Activated T-cell treated with anti-CD3 and anti-CD28 coated beads for 1 hour (primary cell): Measurements from ENCODE around the gene CDKN2D.

ENCODE experiments used
- DNase-seq: peaks from one replicate; pipeline ENCODE4 v3.0.0-alpha.2; 2020; ENCODE audit warnings: low read depth

CDKN2D gene

DNA sequence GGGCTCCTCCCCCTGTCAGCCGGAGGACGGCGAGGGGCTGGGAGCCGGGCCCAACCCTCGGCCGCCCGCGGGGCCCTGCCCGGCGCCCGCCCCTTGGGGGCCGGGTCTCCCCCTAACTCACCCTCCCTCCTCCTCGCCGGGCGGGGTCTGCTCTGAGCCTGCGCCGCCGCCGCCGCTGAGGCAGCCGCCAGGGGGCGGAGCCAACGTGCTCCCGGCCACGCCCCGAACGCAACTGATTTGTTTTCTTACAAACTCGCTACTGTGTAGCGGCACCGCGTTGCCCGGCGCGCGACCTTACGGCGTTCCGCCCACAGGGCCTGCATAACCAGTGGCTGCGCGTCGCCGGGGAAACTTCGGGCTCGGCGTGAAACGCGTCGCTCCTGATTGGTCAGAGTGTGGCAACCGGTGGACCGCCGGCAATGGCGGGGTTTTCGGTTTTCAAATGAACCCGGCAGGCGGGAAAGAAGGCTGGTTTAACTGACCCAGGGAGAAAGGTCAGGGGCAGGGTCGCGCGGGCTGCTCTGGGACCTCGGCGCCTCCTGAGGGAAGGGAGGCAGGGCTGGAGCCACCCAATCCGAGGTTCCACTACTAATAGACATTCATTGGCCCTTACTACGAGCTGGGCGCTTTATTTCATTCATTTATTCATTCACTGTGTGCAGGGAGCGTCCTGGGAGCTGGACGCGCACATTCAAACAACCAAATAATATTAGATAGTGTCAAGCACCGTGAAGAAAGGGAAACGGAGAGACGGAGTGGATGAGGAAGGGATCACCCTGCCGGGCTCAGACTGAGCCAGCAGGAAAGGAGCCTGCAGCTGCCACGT lies at the start of gene CDKN2D:
CDKN2D (minus strand) TSS at position 154 of the 826 bp plus-strand sequence. CDS start 326 bp downstream, outside the sequence.
- peak; percentile 98 for DNase-seq

DNA sequence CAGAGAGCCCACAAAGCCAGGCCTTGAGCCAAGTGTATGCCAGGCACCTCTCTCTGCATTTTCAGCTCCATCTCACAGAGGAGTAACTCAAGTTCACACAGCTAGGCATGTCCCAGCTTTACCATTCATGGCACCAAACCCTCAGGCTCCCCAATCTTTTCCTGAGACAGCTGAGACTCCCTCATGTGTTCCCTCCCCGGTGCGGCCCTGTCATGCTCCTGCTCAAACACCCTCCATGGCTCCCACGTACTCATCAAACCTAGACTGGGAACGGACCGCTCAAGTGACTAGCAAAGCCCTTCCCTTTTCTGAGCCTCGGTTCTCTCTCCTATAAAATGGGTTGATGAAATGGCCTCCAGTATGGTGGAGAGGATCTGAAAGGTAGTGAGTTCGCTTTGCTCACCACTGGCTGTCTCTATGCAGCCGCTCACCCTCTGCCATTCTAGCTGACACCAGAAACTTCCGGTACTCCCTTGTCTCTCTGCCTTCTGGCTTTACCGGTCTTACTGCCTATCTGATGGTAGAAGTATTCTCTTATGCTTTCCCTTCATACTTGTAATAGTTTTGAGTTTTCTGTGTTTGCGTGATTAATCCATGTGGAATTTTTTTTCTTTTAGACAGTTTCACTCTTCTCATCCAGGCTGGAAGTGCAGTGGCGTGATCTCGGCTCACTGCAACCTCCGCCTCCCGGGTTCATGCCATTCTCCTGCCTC lies 48.8 kb upstream of the CDKN2D start:
- no peak for DNase-seq

DNA sequence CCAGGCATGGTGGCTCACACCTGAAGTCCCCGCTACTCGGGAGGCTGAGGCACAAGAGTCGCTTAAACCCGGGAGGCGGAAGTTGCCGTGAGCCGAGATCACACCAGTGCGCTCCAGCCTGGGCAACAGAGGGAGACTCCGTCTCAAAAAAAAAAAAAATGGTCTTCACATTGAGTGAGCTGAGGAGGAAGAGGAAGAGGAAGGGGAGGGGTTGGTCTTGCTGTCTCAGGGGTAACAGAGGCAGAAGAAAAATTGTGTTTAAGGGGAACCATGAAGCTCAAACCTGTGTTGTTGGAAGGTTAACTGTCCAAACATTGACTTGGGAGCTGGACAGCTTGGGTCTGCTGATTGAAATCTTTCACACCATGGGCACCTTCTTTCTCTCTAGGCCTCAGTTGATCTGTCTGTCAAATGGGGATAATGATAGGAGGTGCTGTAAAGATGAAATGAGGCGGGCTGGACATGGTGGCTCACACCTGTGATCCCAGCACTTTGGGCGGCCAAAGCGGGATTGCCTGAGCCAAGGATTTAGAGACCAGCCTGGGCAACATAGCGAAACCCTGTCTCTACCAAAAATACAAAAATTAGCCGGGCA lies 46.7 kb upstream of the CDKN2D start:
- DNase-seq = no peak

DNA sequence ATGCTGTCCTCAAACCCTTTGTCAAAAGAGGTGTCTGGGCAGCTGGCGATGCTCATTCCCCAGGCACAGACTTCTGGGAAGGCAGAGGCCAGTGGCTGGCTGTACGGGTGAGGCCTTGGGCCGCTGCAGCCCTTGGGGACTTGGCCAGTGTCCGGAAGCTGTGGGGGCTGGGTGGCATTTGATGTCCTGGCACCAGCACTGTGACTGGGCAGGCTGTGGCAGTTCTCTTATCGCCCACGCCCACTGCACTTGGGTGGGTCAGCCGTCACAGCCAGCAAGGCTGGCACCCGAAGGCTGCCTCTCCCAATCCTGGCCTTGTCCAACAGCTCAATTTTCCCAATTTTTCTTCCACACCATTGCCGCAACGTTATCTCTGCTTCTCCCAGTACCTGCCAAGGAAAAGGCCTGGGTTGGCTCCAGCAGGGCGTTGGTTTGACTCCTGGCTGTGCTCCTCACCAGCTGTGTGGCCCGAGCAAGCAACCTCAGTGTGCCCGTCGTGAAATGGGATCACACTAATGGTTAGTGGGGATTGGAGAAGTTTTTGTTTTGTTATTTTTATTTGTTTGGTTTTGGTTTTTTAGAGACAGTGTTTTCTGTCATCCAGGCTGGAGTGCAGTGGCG lies 43.8 kb upstream of the CDKN2D start:
- DNase-seq = no peak

DNA sequence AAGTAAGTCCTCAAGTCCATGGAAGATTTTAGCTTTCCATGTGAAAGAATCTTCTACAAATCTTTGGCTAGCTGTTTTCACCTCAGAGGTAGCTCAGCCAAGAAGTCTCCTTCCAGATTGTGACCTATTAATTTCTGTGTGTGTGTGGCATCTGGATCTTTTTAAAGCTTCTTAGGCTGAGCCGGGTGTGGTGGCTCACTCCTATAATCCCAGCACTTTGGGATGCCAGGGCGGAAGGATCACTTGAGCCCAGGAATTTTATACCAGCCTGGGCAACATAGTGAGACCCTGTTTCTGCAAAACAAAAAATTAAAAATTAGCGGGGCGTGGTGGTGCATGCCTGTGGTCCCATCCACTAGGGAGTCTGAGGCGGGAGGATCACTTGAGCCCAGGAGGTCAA lies 43.1 kb upstream of the CDKN2D start:
- no peak for DNase-seq

DNA sequence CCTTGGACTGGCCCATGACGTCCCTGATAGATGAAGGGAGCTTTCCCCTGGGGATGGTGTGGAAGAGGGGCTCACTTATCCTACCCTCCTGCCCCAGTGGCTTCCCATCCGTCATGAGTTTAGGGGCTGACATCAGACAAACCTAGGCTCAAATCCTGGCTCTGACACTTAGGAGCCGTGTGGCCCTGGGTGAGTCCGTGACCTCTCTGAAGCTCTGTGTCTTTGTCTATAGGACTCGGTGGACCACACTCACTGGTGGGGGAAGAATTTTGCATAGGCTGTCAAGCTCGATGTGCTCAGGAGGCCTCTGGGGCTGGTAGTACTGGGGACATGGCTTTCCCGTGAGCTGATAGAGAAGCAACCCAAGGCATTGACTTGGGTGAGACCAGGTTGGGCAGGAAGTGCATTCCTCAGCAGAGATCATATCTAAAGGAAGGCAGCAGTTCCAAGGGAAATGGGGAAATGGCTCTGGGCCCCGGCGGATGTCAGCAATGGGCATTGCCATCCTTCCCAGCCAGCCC lies 35.7 kb upstream of the CDKN2D start:
- DNase-seq = no peak

DNA sequence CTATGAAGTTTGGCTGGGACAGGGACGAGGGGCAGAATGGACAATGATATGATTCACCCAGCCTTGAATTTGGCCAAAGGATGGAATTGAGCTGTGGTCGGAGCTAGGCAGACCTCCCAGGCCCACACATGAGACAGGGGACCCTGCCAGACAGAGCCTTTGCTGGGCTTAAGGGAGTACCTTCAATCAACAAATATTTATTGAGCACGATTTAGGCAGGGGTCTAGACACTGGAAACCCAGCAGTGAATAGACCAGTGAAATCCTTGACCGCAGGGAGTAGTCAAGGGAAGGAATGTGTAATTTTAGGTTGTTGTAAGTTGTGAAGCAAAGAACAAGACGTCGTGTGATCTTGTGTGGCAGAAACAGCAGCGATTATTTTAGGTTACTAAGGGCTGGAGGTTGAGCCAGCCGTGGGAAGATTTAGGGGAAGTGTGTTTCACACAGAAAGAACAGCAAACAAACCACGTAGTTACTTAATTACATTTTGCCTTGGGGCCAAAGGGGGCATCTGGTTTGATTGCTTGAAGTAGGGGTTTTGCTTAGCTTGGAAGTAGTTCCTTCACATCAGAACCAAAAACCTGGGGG lies 35.2 kb upstream of the CDKN2D start:
- DNase-seq = peak; percentile 21

DNA sequence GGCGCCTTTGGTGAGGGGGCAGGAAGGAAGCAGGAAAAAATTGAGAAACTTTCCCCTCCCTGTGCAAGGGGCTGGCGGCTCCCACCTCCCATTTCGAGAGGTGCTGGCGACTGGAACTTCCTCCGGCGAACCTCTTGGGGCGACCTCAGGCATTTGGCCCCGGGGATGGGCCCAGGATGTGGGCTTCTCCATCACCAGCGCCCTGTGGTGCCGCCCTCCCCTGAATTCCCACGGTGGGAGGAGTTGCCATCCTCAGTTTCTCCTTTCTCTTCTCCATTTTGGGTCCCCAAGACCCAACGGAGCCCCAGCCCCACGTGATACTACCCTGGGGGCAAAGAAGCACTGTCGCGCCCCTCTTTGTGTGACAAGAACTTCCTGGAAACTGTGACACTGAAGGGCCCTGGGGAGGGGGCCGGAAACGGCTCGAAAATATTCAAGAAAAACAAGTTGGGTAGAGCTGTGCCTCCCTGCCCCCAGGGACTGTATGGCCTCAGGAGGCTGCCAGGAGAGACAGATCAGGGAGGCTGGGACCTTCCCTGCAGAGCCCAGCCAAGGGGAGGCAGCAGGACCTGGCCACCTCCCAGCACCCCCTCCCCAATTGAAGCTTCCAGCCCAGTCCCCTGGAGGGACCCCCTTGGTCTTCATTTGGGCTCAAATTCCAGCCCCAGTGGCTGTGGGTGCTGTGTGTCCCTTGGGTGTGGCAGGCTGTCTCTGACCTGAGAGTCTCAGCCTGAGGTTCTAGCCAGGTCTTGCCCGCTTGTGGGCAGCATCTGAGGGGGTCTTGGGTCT lies 34.5 kb upstream of the CDKN2D start:
- DNase-seq = peak; percentile 78

DNA sequence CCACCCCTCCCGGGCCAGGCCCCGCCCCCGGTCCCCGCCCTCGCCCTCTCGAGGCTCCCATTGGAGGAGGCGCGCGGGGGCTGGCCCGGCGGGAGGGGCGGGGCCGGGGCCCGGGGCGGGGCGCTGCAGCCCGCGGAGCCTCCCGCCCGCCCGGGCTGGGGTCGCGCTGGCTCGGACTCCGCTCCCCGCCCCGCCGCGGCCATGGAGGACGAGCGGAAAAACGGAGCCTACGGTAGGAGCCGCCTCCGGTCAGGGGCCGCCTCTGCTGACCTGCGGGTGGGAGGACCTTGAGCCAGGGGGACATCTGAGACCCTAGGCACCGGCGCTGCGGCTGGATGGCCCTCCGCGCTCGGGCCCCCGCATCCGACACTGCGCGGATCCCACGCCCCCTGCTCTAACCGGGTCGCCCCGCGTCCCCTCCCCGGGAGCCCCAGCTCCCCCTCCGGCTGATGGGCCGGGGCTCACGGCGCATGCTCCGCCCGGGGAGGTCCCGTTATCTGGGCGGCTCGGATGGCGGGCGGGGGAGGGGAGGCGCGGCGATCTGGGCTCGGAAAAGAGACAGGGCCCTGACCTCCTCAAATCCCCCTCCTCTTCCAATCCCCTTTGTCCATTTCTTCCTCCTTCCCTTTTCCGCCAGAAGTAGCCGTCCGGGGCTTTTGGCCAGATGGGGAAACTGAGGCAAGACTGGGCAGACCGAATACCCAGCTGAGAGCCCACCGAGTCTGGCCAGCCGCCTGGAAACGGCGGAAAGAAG lies 33.7 kb upstream of the CDKN2D start:
- DNase-seq = peak; percentile 87

DNA sequence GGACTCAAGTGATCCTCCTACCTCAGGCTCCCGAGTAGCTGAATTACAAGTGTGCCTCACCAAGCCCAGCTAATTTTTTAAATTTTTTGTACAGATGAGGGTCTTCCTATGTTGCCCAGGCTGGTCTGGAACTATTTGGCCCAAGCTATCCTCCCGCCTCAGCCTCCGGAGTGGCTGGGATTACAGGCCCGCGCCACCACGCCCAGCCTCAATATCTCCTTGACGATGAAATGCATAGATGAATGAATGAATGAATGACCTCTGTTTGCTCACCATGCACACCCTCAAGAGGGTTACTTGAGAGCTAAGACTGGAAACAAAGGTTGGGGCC lies 33.2 kb upstream of the CDKN2D start:
- no peak for DNase-seq

DNA sequence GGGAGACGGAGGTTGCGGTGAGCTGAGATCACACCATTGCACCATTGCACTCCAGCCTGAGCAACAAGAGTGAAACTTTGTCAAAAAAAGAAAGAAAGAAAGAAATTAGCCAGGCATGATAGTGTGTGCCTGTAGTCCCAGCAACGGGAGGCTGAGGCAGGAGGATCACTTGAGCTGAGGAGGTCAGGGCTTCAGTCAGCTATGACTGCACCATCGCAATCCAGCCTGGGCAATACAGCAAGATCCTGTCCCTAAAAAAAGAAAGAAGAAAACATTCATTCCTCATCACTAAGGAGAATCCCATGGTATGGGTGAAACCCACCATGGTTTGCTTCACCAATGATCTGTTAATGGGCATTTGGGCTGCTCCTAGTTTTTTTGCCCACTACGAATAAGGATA lies 31.4 kb upstream of the CDKN2D start:
- no peak for DNase-seq

DNA sequence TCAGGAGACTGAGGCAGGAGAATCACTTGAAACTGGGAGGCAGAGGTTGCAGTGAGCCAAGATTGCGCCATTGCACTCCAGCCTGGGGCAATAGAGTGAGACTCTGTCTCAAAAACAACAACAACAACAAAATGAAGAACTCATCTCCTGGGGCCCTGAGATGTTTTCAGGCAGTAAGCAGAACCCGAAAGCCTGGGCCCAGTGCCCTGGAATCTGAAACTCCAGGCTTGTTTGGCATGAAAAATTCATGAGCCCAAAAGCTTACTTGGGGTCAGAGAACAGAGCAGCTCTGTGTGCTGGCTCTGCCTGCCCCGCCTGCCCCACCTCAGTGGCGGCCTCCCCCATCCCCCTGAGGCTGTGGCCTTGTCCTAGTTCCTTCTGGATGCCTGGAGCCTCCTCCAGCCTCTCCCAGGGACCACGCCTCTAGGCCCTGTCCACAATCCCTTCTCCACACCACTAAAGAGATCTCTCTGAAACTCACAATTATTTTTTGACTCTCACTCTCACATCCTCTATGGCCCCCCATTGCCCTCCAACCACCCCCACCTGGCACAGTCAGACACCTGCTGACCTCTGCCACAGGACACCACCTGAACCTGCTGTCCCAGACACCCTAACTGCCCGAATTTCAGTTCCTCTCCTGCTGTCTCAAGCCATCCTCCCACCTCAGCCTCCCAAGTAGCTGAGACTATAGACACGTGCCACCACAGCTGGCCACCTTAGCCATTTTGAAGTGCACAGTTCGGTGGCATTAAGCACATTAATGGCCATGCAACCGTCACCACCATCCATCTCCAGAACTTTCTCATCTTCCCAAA lies 25.2 kb upstream of the CDKN2D start:
- DNase-seq = no peak

DNA sequence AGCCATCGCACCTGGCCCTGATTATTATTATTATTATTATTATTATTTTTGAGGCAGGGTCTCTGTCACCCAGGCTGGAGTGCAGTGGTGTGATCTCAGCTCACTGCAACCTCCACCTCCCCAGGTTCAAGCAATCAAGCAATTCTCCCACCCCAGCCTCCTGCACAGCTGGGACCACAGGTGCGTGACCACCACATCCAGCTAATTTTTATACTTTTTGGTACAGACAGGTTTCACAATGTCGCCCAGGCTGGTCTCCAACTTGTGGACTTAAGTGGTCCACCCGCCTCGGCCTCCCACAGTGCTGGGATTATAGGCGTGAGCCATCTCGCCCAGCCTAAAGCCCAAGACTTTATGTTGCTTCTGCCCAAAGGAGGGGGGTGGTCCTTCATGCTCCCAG lies 24.4 kb upstream of the CDKN2D start:
- DNase-seq = no peak

DNA sequence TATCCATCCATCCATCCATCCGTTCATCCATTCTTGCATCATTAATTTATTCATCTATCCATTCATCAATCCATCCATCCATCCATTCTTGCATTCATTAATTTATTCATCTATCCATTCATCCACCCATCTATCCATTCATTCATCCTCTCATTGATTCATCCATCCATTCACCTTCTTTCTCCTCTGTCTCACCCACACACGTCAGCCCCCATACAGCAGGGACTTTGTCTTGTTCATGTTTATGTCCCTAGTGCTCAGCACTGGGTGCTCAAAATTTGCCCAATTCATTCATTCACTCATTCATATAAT lies 19.0 kb upstream of the CDKN2D start:
- DNase-seq = no peak

DNA sequence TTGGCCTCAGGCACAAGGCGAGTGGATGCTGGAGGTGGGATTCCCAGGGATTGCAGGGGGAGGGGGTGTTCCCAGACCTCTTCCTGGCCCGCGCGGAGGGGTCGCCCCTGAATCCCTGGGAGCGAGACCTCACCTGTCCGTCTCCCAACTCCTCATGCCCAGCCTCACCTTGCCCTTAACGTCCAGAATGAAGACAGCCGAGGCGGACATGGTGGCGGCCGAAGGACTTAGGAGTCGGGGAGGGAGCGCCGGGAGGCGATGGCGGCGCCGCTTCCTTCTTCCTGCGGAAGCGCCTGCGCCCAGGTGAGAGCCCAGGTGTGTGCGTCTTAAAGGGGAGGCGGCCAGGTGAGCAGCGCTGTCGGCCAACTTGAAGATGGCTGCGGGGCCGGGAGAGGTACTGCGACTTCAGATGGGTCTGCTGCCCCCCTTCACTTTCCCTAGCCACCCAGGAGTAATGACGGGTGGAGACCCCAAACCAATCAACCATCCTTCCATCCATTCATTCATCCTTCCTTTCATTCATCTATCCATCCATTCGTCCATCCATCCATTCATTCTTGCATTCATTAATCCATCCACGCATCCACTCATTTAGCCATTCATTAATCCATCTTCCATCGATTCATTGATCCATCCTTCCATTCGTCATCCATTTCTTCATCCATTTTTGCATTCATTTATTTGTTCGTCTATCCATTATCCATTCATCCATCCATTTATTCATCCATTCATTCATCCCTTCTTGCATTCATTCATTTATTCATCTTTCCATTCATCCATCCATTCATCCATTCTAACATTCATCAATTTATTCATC lies 18.5 kb upstream of the CDKN2D start, which contains the start of gene AP1M2:
AP1M2 (minus strand) TSS at position 291 of the 817 bp plus-strand sequence; CDS start at position 210, 81 bp downstream.
- DNase-seq = no peak

DNA sequence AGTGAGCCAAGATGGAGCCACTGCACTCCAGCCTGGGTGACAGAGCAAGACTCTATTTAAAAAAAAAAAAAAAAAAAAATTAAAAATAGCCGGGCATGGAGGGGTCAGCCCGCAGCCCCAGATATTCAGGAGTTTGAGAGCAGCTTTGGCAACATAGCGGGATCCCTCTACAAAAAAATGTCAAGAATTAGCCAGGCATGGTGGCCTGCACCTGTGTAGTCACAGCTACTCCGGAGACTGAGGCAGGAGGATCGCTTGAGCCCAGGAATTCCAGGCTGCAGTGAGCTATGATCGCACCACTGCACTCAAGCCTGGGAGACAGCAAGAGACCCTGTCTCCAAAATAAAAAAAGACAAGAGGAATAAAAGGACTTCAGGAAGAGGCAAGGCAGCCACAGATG lies 17.6 kb upstream of the CDKN2D start:
- DNase-seq = no peak

DNA sequence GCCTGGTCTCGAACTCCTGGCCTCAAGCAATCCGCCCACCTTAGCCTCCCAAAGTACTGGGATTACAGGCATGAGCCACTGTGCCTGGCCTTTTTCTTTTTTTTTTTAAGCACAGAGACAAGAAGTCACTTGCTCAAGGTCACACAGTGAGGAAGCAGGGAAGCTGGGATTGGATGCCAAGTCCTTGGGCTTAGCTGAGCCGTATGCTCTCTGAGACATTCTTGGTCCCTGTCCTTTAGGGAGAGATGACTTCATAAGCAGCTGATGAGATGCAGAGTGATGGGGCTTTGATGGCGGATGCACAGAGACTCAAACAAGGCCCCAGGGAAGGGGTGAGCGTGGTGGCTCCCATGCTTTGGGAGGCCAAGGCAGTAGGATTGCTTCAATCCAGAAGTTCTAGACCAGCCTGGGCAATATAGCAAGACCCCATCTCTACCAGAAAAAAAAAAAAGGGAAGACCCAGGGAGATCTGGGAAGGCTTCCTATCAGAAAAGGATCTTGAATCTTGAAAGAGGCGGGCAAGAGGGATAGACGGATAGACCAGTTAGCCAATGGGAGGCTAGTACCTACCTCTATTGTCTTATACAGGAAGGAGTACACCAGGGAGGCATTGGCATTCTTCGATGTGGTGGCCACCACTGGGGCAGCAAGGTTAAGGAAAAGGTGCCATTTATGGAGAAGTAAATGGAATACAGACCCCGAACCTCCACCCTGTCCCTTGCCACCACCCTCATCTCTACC lies 14.4 kb upstream of the CDKN2D start:
- DNase-seq = no peak

DNA sequence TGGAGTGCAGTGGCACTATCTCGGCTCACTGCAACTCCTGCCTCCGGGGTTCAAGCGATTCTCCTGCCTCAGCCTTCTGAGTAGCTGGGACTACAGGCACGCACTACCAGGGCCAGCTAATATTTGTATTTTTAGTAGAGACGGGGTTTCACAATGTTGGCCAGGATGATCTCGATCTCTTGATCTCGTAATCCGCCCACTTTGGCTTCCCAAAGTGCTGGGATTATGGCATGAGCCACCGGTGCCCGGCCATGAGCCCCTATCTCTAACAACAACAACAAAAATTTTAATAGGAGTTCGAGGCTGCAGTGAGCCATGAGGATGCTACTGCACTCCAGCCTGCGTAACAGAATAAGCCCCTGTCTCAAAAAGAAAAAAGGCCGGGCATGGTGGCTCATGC lies 13.3 kb upstream of the CDKN2D start:
- DNase-seq = no peak
